Stimulated activated CD8-positive, alpha-beta memory T cell treated with anti-CD3 and anti-CD28 coated beads, Interleukin-7, amount 100 ng/mL, for 4 hours (primary cell): ENCODE results near the gene NELFA.

ENCODE experiments used
- DNase-seq, 2 donors: peaks; one replicate each; pipeline ENCODE4 v3.0.0-alpha.2; 2020; ENCODE audit warnings: low read depth in 2 of 2

NELFA gene

GRCh38 chr4:1937550-1937949 lies 71.2 kb downstream of the NELFA start:
- no peak for DNase-seq

- no peak for DNase-seq
Observed at GRCh38 chr4:1933700-1934099, 75.1 kb downstream of the NELFA start.

GRCh38 chr4:1932736-1933135 lies 76.0 kb downstream of the NELFA start:
- DNase-seq = no peak
